GM21367 (cell line): ENCODE measurements around the gene C4A.
"Not testable (repeated sequence)": the region's sequence is repeated elsewhere in the genome, so short reads cannot be mapped to it uniquely, and the experiment has no call there.

Experiments used
- ATAC-seq: cut with Tn5 transposase; IDR thresholded peaks from one replicate; pipeline ENCODE4 v1.9.1; 2021; ENCODE audit not compliant: unreplicated experiment

C4A gene

DNA sequence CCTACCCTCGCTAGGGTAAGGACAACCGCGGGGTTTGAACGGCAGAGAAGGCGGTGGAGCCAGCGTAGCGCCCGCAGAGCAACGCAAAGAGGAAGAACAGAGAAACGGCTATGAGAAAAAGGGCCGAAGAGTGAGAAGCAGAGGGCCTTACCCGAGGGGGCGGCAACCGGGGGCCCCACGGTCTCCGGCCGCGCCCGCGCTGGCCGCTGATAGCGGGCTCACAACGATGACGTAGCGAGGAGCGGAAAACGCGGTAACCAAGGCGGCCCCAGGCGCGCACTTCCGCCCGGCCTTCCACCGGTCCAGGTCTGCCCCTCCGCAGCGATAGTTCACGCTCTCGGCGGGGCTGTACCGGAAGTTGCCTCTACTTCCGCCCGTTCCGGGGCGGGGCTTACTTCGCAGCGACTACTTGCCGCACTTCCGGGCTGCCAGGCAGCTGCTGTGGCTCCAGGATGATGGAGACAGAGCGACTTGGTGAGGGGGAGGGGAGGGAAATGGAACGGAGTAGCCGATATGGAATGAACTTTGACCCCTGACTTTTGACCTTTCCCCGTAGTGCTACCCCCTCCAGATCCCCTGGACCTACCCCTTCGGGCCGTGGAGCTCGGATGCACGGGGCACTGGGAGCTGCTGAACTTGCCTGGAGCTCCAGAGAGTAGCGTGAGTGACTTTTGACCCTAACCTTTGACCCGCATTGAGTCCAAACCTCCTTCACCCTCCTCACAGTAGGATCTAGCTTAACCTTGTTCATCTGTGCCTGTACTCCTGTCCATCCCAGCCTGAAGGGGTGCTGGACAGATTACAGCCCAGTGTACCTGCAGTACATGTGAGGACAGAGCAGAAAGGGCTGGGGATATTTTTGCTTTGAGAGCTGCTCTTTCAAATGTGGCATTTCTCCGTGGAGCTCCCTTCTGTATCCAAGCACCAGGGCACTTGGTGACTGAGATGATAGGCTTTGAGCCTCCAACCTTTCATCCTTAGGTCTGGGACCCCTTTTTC lies 22.8 kb upstream of the C4A start, which contains the start of the genes NELFE and SKIC2:
Gene NELFE, minus strand, starts transcription at position 231 of the 999 bp plus-strand sequence. CDS start 525 bp downstream, outside the sequence.
Gene SKIC2, plus strand, starts transcription at position 435 of the 999 bp plus-strand sequence. Its CDS starts 18 bp downstream, at position 453.
- ATAC-seq, result peak; percentile 84

GRCh38 chr6:31961616-31962015 lies 20.2 kb upstream of the C4A start:
- ATAC-seq, result no peak

DNA sequence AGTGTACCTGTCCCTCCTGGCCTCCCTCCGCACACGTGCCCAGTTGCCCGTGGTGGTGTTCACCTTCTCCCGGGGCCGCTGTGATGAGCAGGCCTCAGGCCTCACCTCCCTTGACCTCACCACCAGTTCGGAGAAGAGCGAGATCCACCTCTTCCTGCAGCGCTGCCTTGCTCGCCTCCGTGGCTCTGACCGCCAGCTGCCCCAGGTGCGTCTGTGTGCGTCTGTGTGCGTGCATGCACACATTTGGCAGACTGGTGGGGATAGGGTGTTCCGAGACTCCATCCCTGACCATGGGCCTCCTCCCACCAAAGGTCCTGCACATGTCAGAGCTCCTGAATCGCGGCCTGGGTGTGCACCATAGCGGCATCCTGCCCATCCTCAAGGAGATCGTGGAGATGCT lies 17.9 kb upstream of the C4A start:
- no peak for ATAC-seq

DNA sequence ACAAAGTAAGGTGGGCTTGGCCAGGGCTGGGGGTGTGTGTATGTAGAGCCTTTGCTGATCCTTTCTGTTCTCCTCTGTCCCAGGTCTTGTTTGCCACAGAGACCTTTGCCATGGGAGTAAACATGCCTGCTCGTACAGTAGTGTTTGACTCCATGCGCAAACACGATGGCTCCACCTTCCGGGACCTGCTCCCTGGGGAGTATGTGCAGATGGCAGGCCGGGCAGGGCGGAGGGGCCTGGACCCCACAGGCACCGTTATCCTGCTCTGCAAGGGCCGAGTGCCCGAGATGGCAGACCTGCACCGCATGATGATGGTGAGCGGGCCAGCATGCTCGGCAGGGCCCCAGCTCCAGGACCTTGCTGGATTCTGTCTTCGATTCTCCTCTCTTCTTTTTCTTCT lies 16.2 kb upstream of the C4A start:
- no peak for ATAC-seq

GRCh38 chr6:31966506-31966905 lies 15.4 kb upstream of the C4A start:
- ATAC-seq, result no peak

GRCh38 chr6:31966997-31967925 lies 14.6 kb upstream of the C4A start:
- ATAC-seq, result no peak

GRCh38 chr6:31967926-31968320 lies 13.9 kb upstream of the C4A start:
- ATAC-seq, result no peak

- no peak for ATAC-seq
These were observed 13.5 kb upstream of the C4A start for GRCh38 chr6:31968326-31968725.

GRCh38 chr6:31968791-31969711 lies 12.8 kb upstream of the C4A start:
- no peak for ATAC-seq

GRCh38 chr6:31969712-31970603 lies 11.9 kb upstream of the C4A start:
- no peak for ATAC-seq

- ATAC-seq, result no peak
These were observed 11.1 kb upstream of the C4A start for GRCh38 chr6:31970604-31971271.

- no peak for ATAC-seq
These were observed 10.4 kb upstream of the C4A start for GRCh38 chr6:31971279-31971992.

GRCh38 chr6:31971993-31972708 lies 9.7 kb upstream of the C4A start, which contains the start of gene DXO:
TSS of gene DXO (minus strand) at chr6:31972138. CDS start at chr6:31971675, 463 bp downstream.
- peak; percentile 68 for ATAC-seq

GRCh38 chr6:31972709-31973350 lies 9.0 kb upstream of the C4A start:
- no peak for ATAC-seq

DNA sequence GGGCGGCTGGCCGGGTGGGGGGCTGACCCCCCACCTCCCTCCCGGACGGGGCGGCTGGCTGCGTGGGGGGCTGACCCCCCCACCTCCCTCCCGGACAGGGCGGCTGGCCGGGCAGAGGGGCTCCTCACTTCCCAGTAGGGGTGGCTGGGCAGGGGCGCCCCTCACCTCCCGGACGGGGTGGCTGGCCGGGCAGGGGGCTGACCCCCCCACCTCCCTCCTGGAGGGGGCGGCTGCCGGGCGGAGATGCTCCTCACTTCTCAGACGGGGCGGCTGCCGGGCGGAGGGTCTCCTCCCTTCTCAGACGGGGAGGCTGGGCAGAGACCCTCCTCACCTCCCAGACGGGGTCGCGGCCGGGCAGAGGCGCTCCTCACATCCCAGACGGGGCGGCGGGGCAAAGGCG lies 5.8 kb upstream of the C4A start:
- ATAC-seq, result not testable (repeated sequence)

- no peak for ATAC-seq
These were observed 3.9 kb upstream of the C4A start for GRCh38 chr6:31977816-31978431.
